ENCODE results near the gene LRRN2.

LRRN2 gene

DNA sequence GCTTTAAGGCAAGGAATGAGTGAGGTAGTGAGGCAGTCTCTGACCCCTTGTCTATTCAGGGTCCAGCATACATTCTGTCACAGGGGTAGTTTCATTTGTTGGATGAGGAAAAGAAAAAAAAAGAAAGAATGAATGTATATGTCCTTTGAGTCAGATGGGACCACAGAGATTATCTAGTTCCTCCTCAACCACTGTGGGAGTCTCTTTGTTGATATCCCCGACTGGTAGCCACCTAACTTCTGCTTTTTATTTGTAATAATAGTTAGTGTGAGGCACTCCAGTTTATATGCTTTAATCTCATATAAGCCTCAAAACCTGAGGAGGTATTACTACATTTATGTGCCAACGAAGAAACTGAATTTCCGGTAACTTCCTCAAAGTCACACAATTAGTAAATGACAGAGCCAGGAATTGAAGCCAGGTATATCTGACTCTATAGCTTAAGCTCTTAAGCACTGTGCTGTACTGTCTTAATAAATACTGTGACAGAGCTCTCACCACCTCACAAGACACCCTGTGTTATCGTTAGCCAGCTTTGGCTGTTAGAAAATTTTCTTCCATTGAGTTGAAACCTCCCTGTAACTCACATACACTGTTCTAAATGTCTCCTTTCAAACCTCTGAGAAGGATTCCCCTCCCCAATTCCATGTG is 87.1 kb downstream of the LRRN2 start:
- no peak for DNase-seq

GRCh38 chr1:204592246-204592948 is 93.1 kb downstream of the LRRN2 start:
- DNase-seq: no peak

DNA sequence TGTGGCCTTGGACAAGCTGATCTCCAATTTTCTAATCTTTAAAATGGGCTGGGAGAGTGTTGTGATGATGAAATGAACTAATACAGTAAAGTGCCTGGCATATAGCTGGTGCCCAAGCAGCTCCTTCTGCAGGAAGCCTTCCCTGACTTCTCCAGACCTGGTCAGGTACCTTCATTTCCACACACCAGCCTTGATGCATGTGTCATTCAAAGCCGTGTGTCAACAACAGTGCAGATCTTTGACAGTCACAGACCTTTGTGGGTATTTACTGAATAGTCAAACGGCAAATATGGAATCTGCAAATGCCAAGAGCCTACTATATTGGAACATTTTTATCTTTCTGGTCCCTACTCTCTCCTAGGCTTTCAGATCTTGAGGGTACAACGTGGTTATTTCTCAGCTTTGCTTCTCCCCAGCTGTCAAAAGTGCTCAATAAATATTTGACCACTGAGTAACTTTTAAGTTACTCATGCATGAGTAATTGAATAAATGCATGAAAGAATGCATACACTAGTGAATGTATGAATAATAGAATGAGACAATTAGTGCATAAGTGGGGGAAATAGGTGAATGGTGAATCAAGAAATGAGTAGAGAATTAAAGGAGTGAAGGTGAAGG is 94.0 kb downstream of the LRRN2 start:
- peak; percentile 77 for DNase-seq

DNA sequence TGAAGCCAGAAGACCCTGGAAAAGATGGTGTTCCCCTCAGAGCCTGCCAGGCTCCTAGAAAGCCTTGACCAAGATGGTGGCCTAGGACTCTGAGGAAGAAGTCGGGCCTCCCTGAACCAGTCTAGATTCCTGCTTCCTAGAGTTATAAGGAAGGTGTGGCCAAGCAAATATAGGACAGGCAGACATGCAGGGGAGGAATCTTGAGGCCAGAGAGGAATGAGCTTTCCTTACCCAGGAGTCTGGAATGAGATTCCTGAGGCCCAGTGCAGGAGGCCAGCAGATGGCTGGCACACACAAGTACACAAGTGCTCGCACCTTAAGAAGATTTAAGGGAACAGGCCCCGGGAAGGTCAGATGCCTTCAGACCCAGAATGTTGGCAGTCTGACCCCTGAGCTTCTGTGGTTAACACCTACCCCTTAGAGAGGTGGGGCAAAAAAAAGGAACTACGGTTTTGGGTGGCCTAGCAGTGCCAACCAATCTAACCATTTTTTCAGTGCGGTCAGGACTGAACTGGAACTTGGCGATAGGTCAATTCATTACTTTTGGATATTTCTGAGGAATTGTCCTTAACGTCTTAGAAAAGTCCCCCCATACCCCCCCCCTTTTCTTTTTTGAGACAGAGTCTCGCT is 96.0 kb downstream of the LRRN2 start:
- DNase-seq: peak; percentile 68

GRCh38 chr1:204588826-204589225 is 96.7 kb downstream of the LRRN2 start:
- DNase-seq: no peak

- DNase-seq: no peak
These were observed 97.9 kb downstream of the LRRN2 start for GRCh38 chr1:204587621-204588020.

- no peak for DNase-seq
These were observed 100.7 kb downstream of the LRRN2 start for GRCh38 chr1:204584699-204585372.

DNA sequence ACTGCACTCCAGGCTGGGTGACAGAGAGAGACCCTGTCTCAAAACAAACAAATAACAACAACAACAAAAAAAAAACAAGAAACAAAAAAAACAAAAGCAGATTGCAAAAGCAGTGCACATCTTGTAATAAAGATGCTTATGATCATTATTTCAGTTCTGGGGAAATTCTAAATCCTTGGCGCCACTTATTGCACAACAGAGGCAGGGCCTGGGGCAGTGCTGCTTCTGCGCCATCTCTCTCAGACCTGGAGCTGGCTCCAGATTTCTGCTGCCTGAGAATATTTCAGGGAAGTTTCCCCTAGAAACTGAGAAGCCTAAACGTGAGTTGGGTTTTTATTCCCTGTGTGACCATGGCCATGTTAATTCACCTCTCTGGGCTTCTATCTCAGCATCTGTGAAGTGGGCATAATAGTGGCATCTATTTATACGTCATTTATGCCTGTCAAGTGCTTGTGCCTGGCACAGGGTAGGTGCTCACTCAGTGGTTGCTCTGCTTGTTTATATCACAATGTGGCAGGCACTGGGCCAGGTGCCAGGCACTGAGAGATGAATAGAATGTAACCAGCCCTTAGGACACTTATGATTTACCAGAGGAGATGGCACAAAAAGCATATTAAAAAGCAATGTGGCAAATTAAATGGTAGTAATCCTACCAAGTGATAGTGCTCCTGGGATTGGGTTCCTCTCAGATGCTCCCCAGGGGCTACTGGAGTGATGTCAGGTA is 101.5 kb downstream of the LRRN2 start:
- no peak for DNase-seq

- no peak for DNase-seq
These were observed 103.8 kb downstream of the LRRN2 start for GRCh38 chr1:204581759-204582158.

DNA sequence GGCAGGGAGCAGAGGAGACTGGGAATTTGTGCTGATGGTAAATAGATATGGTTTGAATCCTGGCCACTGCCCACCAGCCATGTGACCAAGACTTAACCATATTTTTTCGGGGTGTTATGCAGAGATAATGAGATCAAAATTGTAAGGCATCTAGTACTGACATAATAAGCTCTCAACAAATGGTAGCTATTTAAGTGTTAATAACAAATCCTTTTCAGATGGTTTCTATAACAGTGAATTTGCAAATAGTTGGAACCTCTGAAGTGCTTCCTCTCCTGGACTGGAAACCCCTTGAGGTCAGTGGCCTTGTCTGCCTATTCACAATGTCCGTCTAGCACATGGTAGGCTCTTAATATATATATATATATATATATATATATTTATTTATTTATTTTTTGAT is 104.7 kb downstream of the LRRN2 start:
- DNase-seq: no peak

DNA sequence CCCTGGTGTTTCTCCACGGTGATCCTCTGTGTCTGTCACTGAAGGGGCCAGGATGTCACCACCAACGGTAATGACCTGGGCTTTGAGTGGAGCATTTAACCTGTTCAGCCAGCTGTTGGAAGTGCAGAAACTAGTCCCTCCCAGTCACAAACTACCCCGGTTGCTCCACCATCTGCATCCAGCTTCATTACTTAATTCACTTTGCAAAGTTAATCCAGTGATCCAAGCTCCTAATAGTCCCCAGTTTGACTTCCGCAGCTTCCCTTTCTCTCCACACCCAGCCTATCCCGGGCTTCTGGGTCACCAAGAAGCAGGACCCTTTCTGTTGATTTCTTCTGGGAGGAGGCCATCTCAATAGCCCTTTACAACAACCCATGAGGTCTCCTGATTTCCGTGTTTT is 105.9 kb downstream of the LRRN2 start:
- no peak for DNase-seq

- peak; percentile 25 for DNase-seq
These were observed 106.5 kb downstream of the LRRN2 start for GRCh38 chr1:204578867-204579664.

DNA sequence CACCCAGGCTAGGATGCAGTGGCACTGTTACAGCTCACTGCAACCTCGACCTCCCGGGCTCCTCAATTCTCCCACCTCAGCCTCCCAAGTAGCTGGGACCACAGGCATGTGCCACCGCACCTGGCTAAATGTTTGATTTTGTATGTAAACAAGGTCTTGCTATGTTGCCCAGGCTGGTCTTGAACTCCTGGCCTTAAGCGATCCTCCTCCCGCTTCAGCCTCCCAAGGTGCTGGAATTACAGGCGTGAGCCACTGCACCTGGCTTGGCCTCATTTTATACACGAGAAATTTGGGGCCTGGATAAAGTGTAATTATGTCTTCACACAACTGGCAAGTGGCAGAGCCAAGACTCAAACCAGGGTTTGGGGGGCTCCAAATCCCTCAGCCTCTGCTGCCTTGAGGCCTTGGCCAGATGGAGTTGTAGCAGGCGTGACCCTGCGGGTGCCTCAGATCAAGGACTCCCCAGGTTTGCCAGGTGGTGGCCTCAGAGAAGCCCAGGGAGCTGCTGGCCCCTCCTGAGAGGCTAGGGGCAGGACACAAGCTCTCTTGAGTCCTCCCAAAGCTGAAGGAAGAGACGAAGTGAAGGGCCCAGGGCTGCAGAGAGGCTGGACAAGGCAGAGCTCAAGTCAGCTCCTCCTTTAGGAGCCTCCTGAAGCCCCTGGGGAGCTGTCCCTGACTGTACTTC is 107.6 kb downstream of the LRRN2 start:
- DNase-seq: no peak

DNA sequence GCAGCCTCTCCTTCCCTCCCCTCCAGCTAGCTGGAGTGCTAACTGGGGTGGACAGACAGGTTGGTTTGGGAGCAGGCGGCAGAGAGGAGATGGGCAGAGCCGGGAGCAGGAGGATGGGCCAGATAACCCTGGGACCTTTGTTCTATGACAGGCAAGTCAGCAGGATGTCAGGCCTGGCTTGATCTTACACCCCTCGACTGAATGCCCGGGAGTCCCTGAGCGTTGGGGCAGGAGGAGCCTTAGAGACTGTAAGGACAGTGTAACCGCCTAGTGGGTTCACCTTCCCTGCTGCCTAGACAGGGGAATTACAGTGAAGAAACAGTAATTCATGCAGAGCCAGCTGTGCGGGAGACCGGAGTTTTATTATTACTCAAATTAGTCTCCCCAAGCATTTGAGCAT is 109.1 kb downstream of the LRRN2 start:
- DNase-seq: no peak

DNA sequence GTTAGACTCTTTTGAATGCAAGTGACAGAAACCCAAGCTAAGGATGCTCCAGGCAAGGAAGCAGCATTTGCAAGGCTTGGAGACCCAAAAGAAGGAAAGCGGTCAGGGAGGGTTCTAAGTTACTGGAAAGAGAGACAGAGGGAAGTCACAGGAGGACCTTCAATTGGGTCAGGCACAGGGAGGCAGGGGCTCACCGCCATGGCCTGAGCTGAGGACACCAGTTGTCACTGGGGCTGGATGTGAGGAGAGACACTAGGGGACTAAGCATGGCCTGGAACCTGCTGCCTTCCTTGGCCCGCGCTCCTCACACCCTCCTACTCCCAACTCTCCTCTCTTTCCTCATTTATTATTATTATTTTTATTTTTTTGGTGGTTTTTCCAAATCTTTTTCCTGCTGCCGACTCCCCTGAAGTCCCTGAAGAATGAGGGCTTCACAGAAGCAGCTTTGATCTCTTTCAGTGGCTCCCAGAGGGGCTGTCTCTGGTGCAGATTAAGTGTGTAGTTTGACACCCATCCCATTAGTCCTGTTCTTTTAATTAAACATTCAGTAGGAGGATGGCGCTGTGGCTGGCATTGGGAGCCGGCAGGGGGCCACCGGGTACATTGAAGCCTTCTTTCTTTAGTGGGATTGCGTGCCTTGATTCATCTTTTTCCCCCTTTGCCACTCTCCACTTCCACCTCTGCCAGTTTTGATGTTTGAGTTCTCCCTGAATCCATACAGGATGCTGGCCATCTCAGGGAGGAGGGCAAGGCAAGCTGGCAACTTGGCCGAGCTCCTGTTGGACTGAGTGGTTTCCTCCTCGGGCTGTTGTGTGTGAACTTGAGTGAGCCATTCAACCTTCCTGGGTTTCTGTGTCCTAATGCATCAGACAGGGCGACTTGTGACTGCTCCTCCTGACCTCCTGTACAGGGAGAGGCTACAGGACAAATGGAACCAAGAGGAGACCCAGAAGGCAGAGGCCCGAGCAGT is 110.0 kb downstream of the LRRN2 start:
- DNase-seq: no peak

DNA sequence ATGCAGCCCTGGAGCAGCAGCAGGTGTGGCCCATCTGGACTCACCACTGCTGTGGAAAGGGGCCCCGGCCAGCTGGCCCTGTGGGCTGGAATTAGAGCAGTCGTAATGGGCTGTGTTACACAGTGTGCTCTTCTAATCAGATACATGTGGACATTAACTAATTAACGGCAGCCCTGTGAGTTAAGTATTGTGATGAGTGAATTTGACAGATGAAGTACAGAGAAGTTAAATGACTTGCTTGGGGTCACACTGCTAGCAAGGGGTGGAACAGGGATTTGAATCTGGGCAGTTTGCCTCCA is 110.7 kb downstream of the LRRN2 start:
- peak; percentile 20 for DNase-seq

DNA sequence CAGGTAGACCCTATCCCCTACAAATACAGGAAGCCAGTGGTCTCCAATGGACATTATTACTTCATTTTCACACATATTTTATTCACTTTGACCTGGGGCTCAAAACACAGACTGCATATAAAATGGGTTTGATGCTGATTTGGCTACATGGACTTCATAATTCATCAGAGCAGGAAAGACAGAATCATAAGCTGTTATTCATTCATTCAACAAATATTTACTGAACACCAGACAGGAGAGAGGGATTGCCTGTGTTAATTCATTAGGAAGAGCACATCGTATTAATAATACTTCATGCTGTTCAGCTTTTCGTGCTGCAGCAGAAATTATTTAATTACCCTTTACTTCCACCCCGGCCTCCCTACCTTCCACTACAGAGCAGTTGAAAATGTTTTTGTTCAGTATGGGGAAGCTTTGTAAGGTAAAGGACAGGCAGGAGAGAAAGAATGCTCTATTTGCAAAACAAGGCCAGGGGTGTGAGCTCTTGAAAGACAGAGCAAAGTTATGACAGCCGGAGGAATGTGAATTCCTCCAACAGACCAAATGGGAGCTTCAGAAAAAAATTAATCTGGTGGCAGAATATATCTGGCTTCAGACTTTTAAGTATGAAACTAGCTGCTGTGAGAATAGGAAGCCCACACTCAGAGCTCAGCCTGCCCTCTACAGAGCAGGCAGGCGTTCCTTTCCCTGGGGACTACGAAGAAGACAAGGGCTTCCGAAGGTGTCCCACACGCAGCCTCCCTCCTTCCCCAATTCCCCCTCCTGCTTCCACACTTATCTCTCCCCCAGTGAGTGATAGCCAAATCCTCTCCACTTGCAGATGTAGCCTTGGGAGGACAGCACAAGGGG is 111.3 kb downstream of the LRRN2 start:
- peak; percentile 28 for DNase-seq

DNA sequence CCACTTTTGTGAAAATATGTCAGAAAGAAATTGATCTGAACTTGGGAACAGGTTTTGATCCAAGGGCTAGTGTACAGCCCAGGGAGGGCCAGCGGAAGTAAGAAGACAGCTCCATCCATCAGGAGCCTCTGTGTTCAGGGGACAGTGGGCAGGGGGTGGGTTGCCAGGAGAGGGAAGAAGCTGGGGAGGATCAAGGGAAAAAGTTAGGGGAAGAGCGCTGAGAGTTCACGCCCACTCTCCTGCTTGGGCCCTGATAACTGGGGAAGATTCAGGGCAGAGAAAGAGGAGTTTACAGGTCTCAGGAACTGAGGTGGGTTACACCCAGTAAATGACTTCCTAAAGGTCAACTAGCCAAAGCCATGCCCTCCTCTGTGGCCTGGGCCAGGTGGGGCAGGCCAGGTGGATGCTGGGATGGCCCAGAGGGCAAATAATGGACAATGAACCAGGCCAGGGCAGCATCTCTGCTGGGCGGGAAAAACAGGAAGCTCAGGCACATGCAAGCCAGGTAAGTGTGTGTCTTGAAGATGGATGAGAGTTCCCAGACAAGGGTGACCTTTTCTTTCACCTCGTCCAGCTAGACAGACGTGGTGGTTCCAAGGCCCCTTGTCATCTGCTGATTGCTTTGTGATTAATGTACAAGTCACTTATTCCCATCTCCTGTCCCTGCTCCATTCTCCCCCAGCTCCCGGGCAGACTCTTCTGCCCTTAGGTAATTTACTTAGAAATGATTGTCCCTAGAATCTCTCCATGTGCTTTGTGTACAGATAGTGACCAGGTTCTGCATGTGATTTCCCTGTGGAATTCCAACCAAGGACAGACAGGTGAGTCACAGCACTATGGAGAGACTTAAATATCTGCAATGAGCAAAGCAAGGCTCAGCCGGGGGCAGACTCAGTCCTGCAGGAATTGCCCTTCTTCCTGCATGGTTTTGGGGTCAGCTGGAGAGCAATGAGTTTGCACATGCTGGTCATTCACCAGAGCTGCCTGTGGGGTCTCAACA is 112.3 kb downstream of the LRRN2 start:
- peak; percentile 46 for DNase-seq
